ENCODE results near the gene SLC13A3.

- no peak for TF ChIP-seq CTCF (IDR thresholded peaks at IDR 0.05)
- TF ChIP-seq EP300 (IDR thresholded peaks at IDR 0.05) = no peak
These were observed 68.6 kb downstream of the SLC13A3 start for GRCh38 chr20:46582648-46583047.

Measured in tibial nerve (tissue), 4 donors.